Astrocyte (in vitro differentiated cells and primary cell): ENCODE data around the gene FAM181B. TPM values are rescaled to one million over a fixed set of nuclear protein-coding genes. Genes with fewer than 3 reads are reported as not detected.

Experiments
- DNase-seq: peaks from one replicate; pipeline ENCODE4 v3.0.0-alpha.2; 2010; ENCODE audit warnings: low read depth
- FAIRE-seq: peaks from 2 replicates; lab custom pipeline; 2011; peaks lifted over from hg19 to GRCh38; lab: Jason Lieb, UNC
- H2AFZ ChIP-seq: 2 replicates; pipeline ENCODE4 v1.6.0; 2012; ENCODE audit warnings: low read depth, low read length, inconsistent platforms
- H3K27ac ChIP-seq: 2 replicates; pipeline ENCODE4 v1.5.1; 2011; ENCODE audit warnings: low read depth, low read length, inconsistent platforms
- H3K27me3 ChIP-seq: 2 replicates; pipeline ENCODE4 v1.6.0; 2011; ENCODE audit warnings: low read length, inconsistent platforms; ENCODE audit not compliant: insufficient read depth
- H3K36me3 ChIP-seq: 2 replicates; pipeline ENCODE4 v1.5.1; 2011; ENCODE audit warnings: low read length, inconsistent platforms; ENCODE audit not compliant: insufficient read depth
- H3K4me1 ChIP-seq: 2 replicates; pipeline ENCODE4 v1.5.1; 2011; ENCODE audit warnings: low read length, inconsistent platforms; ENCODE audit not compliant: insufficient read depth
- H3K4me2 ChIP-seq: 2 replicates; pipeline ENCODE4 v1.6.0; 2012; ENCODE audit warnings: low read length, inconsistent platforms
- H3K4me3 ChIP-seq: 2 replicates; pipeline ENCODE4 v1.5.1; 2011; ENCODE audit warnings: low read depth, mild to moderate bottlenecking, low read length, inconsistent platforms; ENCODE audit not compliant: insufficient read depth
- H3K79me2 ChIP-seq: 2 replicates; pipeline ENCODE4 v1.6.0; 2012; ENCODE audit warnings: mild to moderate bottlenecking, low read length, inconsistent platforms; ENCODE audit not compliant: insufficient read depth
- H3K9ac ChIP-seq: 2 replicates; pipeline ENCODE4 v1.6.0; 2012; ENCODE audit warnings: mild to moderate bottlenecking, low read length, inconsistent platforms
- H3K9me3 ChIP-seq: 2 replicates; pipeline ENCODE4 v1.5.1; 2012; ENCODE audit warnings: low read depth, mild to moderate bottlenecking, low read length, inconsistent platforms; ENCODE audit not compliant: insufficient read depth
- H4K20me1 ChIP-seq: 2 replicates; pipeline ENCODE4 v1.6.0; 2012; ENCODE audit warnings: low read length, inconsistent platforms; ENCODE audit not compliant: insufficient read depth
- H3K27ac Mint-ChIP-seq: one replicate; pipeline ENCODE4 v1.8.0; 2021; ENCODE audit warnings: mild to moderate bottlenecking, mixed read lengths; ENCODE audit not compliant: unreplicated experiment
- H3K27me3 Mint-ChIP-seq: one replicate; pipeline ENCODE4 v1.8.0; 2021; ENCODE audit warnings: low read depth, mixed read lengths; ENCODE audit not compliant: unreplicated experiment
- H3K36me3 Mint-ChIP-seq: one replicate; pipeline ENCODE4 v1.8.0; 2021; ENCODE audit warnings: low read depth, mixed read lengths; ENCODE audit not compliant: unreplicated experiment
- H3K4me1 Mint-ChIP-seq: one replicate; pipeline ENCODE4 v1.8.0; 2021; ENCODE audit warnings: low read depth, mixed read lengths; ENCODE audit not compliant: unreplicated experiment
- H3K4me3 Mint-ChIP-seq: one replicate; pipeline ENCODE4 v1.8.0; 2021; ENCODE audit warnings: mild to moderate bottlenecking, moderate library complexity, mixed read lengths; ENCODE audit not compliant: unreplicated experiment
- H3K9me3 Mint-ChIP-seq: one replicate; pipeline ENCODE4 v1.8.0; 2021; ENCODE audit warnings: mild to moderate bottlenecking, mixed read lengths; ENCODE audit not compliant: unreplicated experiment
- CTCF ChIP-seq: IDR thresholded peaks from 2 replicates; pipeline ENCODE4 v1.5.1; 2011; ENCODE audit warnings: low read depth, mild to moderate bottlenecking, inconsistent platforms, low read length, moderate library complexity; ENCODE audit not compliant: insufficient read depth
- EZH2 ChIP-seq: IDR thresholded peaks from 2 replicates; pipeline ENCODE4 v1.6.1; 2012; ENCODE audit warnings: mild to moderate bottlenecking, low read length, inconsistent platforms; ENCODE audit not compliant: insufficient read depth
- total RNA-seq: library from RNA; stranded (reverse); gene quantifications from 2 replicates; pipeline ENCODE4 v1.2.1, GENCODE V29; 2021

The FAM181B gene
- total RNA-seq, 1 donor from 2014 or later, result 0.11 TPM

GRCh38 chr11:82738091-82738490 is 4.4 kb upstream of the FAM181B start:
- Mint-ChIP-seq H3K27me3 (peaks cover 6% of the 10 kb centered on the region), H3K27ac (no peak overlapping the region), H3K4me1 (no peaks in the 10 kb centered on the region), H3K9me3 (peaks cover 1% of the 10 kb centered on the region), H3K4me3 (no peak overlapping the region), H3K36me3 (no peaks in the 10 kb centered on the region)
- H3K36me3 ChIP-seq, result no peaks in the 10 kb centered on the region
- H3K9me3 ChIP-seq, result no peaks in the 10 kb centered on the region
- H2AFZ ChIP-seq, result no peak overlapping the region
- no peak overlapping the region for H3K27ac ChIP-seq
- H3K4me2 ChIP-seq, result no peak overlapping the region
- no peaks in the 10 kb centered on the region for H3K4me1 ChIP-seq
- H3K27me3 ChIP-seq, result peaks cover 34% of the 10 kb centered on the region
- FAIRE-seq (no peak), DNase-seq (no peak)
- H3K9ac ChIP-seq, result no peak overlapping the region
- no peak for TF ChIP-seq CTCF
- H3K4me3 ChIP-seq, result no peak overlapping the region
- H4K20me1 ChIP-seq, result no peaks in the 10 kb centered on the region
- H3K79me2 ChIP-seq, result no peaks in the 10 kb centered on the region

- no peaks in the 10 kb centered on the region for H3K79me2 ChIP-seq
- FAIRE-seq, result no peak
- H2AFZ ChIP-seq, result peak overlapping the region; percentile 83
- no peak overlapping the region for H3K27ac Mint-ChIP-seq
- H3K9me3 Mint-ChIP-seq, result peaks cover 4% of the 10 kb centered on the region
- peaks cover 28% of the 10 kb centered on the region for H3K27me3 Mint-ChIP-seq
- H3K4me1 Mint-ChIP-seq, result no peaks in the 10 kb centered on the region
- H3K4me3 Mint-ChIP-seq, result peak overlapping the region; percentile 79
- H3K27me3 ChIP-seq, result peaks cover 64% of the 10 kb centered on the region
- H3K27ac ChIP-seq, result no peak overlapping the region
- no peaks in the 10 kb centered on the region for H3K36me3 Mint-ChIP-seq
- DNase-seq, result no peak
- no peaks in the 10 kb centered on the region for H3K36me3 ChIP-seq
- H4K20me1 ChIP-seq, result no peaks in the 10 kb centered on the region
- no peak overlapping the region for H3K9ac ChIP-seq
- H3K4me3 ChIP-seq, result no peak overlapping the region
- H3K4me2 ChIP-seq, result peak overlapping the region; percentile 84
- H3K9me3 ChIP-seq, result no peaks in the 10 kb centered on the region
- TF ChIP-seq CTCF (no peak), EZH2 (peak; percentile 22)
- H3K4me1 ChIP-seq, result no peaks in the 10 kb centered on the region
Observed at GRCh38 chr11:82734120-82734479, 436 bp upstream of the FAM181B start.

- H3K9me3 Mint-ChIP-seq, result peaks cover 7% of the 10 kb centered on the region
- Histone ChIP-seq H3K9me3 (no peaks in the 10 kb centered on the region), H3K9ac (no peak overlapping the region), H3K4me1 (no peaks in the 10 kb centered on the region), H3K36me3 (no peaks in the 10 kb centered on the region), H3K4me2 (peak overlapping the region; percentile 84), H3K27me3 (peaks cover 61% of the 10 kb centered on the region), H3K4me3 (peak overlapping the region; percentile 52), H3K79me2 (no peaks in the 10 kb centered on the region), H2AFZ (peak overlapping the region; percentile 83), H4K20me1 (no peaks in the 10 kb centered on the region), H3K27ac (no peak overlapping the region)
- DNase-seq (no peak), FAIRE-seq (no peak)
- no peaks in the 10 kb centered on the region for H3K4me1 Mint-ChIP-seq
- H3K36me3 Mint-ChIP-seq, result no peaks in the 10 kb centered on the region
- H3K27ac Mint-ChIP-seq, result no peak overlapping the region
- no peak for TF ChIP-seq CTCF
- TF ChIP-seq EZH2, result peak; percentile 96
- H3K27me3 Mint-ChIP-seq, result peaks cover 32% of the 10 kb centered on the region
- H3K4me3 Mint-ChIP-seq, result peak overlapping the region; percentile 27
Observed at GRCh38 chr11:82732734-82733443, 775 bp downstream of the FAM181B start.
